HG03066 (cell line): ENCODE data around the gene KRTAP5-6.
"Not testable (repeated sequence)": the region's sequence is repeated elsewhere in the genome, so short reads cannot be mapped to it uniquely, and the experiment has no call there.

ENCODE experiments used
- ATAC-seq: cut with Tn5 transposase; IDR thresholded peaks from one replicate; pipeline ENCODE4 v1.9.1; 2021; ENCODE audit warnings: low read depth; ENCODE audit not compliant: unreplicated experiment

Gene KRTAP5-6

GRCh38 chr11:1683216-1683615, 13.8 kb upstream of the KRTAP5-6 start:
- not testable (repeated sequence) for ATAC-seq

- ATAC-seq, result not testable (repeated sequence)
These were observed 13.0 kb upstream of the KRTAP5-6 start for GRCh38 chr11:1683904-1684572.

GRCh38 chr11:1684886-1685874, 11.8 kb upstream of the KRTAP5-6 start:
- not testable (repeated sequence) for ATAC-seq

- ATAC-seq, result not testable (repeated sequence)
These were observed 10.8 kb upstream of the KRTAP5-6 start for GRCh38 chr11:1686220-1686619.

- ATAC-seq, result not testable (repeated sequence)
These were observed 8.6 kb upstream of the KRTAP5-6 start for GRCh38 chr11:1688336-1688947.

- ATAC-seq, result not testable (repeated sequence)
These were observed 7.5 kb upstream of the KRTAP5-6 start for GRCh38 chr11:1689250-1690166.

- ATAC-seq, result no peak
These were observed 6.6 kb upstream of the KRTAP5-6 start for GRCh38 chr11:1690167-1691025.

GRCh38 chr11:1691026-1691877, 5.7 kb upstream of the KRTAP5-6 start:
- no peak for ATAC-seq

GRCh38 chr11:1691878-1692707, 4.9 kb upstream of the KRTAP5-6 start:
- no peak for ATAC-seq

GRCh38 chr11:1692708-1693326, 4.2 kb upstream of the KRTAP5-6 start:
- ATAC-seq, result no peak

- no peak for ATAC-seq
These were observed 3.5 kb upstream of the KRTAP5-6 start for GRCh38 chr11:1693327-1694063.

GRCh38 chr11:1694064-1694845, 2.7 kb upstream of the KRTAP5-6 start:
- no peak for ATAC-seq

GRCh38 chr11:1694846-1695547, 2.0 kb upstream of the KRTAP5-6 start:
- ATAC-seq, result no peak

- no peak for ATAC-seq
These were observed 1.4 kb upstream of the KRTAP5-6 start for GRCh38 chr11:1695548-1696108.

- ATAC-seq, result no peak
These were observed 2.8 kb downstream of the KRTAP5-6 start for GRCh38 chr11:1699771-1700170.
